MM.1S (cell line): ENCODE measurements around the gene SLC28A3.

Experiments used
- CTCF ChIP-seq: fragments of 300-600 bp; sonication (generic); IDR thresholded peaks from 2 replicates; pipeline ENCODE4 v1.5.1; 2016; ENCODE audit warnings: antibody characterized with exemption, low read length, mixed read lengths
- EZH2 ChIP-seq: fragments of 300-600 bp; sonication (generic); optimal IDR thresholded peaks from 2 replicates; pipeline ENCODE3; 2017; ENCODE audit warnings: low read depth, mild to moderate bottlenecking, antibody characterized with exemption, low read length, mixed read lengths

GRCh38 chr9:84366683-84367082 is 26.1 kb upstream of the SLC28A3 start:
- no peak for TF ChIP-seq CTCF
- TF ChIP-seq EZH2, result no peak
